OCI-LY3 (cell line): ENCODE results near the gene CEP120.

Source experiments
- CTCF ChIP-seq: fragments of 200-600, 300-600 bp; sonication (generic); IDR thresholded peaks from 2 replicates; pipeline ENCODE4 v1.5.1; 2014; ENCODE audit warnings: antibody characterized with exemption, low read length, low read depth
- EZH2phosphoT487 ChIP-seq: fragments of 200-600 bp; shearing (Covaris generic); IDR thresholded peaks from 2 replicates; pipeline ENCODE4 v1.6.1; 2018; ENCODE audit warnings: antibody characterized with exemption, mixed run types, low read depth

GRCh38 chr5:123456242-123456641, 33.0 kb upstream of the CEP120 start:
- TF ChIP-seq CTCF, result no peak
- TF ChIP-seq EZH2phosphoT487, result no peak
